Fibroblast of lung (primary cell): ENCODE results near the gene DYNLL2. TPM values are rescaled to one million over a fixed set of nuclear protein-coding genes. Genes with fewer than 3 reads are reported as not detected.

ENCODE experiments used
- DNase-seq, 2 donors: peaks; one replicate each; pipeline versions ENCODE4 v3.0.0 to v3.0.0-alpha.2; 2010; ENCODE audit warnings: low read depth in 2 of 2
- H2AFZ ChIP-seq: 2 replicates; pipeline ENCODE4 v1.5.1; 2012; ENCODE audit warnings: low read length, control low read depth, inconsistent platforms
- H3K27ac ChIP-seq: 2 replicates; pipeline ENCODE4 v1.5.1; 2011; ENCODE audit warnings: low read length, control low read depth; ENCODE audit not compliant: insufficient read depth
- H3K27me3 ChIP-seq: 2 replicates; pipeline ENCODE4 v1.5.1; 2011; ENCODE audit warnings: mild to moderate bottlenecking, low read length; ENCODE audit not compliant: control insufficient read depth, insufficient read depth
- H3K36me3 ChIP-seq: 2 replicates; pipeline ENCODE4 v1.5.1; 2011; ENCODE audit warnings: low read length; ENCODE audit not compliant: control insufficient read depth, insufficient read depth
- H3K4me1 ChIP-seq: 2 replicates; pipeline ENCODE4 v1.5.1; 2011; ENCODE audit warnings: low read length; ENCODE audit not compliant: control insufficient read depth, insufficient read depth; ENCODE audit errors: extremely low read depth
- H3K4me2 ChIP-seq: 2 replicates; pipeline ENCODE4 v1.5.1; 2011; ENCODE audit warnings: low read length, control low read depth; ENCODE audit not compliant: insufficient read depth; ENCODE audit errors: extremely low read depth
- H3K4me3 ChIP-seq, 4 experiments: fragments of 200-600 bp in 1 of 4; sonication (generic) in 1 of 4; replicated peaks in 1 of 4; 2 replicates each; pipeline ENCODE4 v1.5.1; 2011 to 2016; ENCODE audit warnings: low read length in 4 of 4, low read depth in 3 of 4, mild to moderate bottlenecking in 3 of 4, control low read depth in 2 of 4, inconsistent platforms in 1 of 4, mixed read lengths in 1 of 4; ENCODE audit not compliant: insufficient read depth in 1 of 4; ENCODE audit errors: control extremely low read depth in 1 of 4
- H3K79me2 ChIP-seq: 2 replicates; pipeline ENCODE4 v1.5.1; 2012; ENCODE audit warnings: mild to moderate bottlenecking, low read length, inconsistent platforms; ENCODE audit not compliant: control insufficient read depth, insufficient read depth
- H3K9ac ChIP-seq: 2 replicates; pipeline ENCODE4 v1.5.1; 2011; ENCODE audit warnings: mild to moderate bottlenecking, low read length, control low read depth; ENCODE audit not compliant: insufficient read depth
- H3K9me3 ChIP-seq: 2 replicates; pipeline ENCODE4 v1.5.1; 2012; ENCODE audit warnings: low read depth, low read length; ENCODE audit not compliant: control insufficient read depth, insufficient read depth
- H4K20me1 ChIP-seq: 2 replicates; pipeline ENCODE4 v1.5.1; 2011; ENCODE audit warnings: low read length; ENCODE audit not compliant: control insufficient read depth, insufficient read depth; ENCODE audit errors: extremely low read depth
- CTCF ChIP-seq, 2 donors: IDR thresholded peaks in 1 of 2; conservative IDR thresholded peaks in 1 of 2; 1 replicate in 1 of 2; 2 replicates in 1 of 2; pipeline ENCODE4 v1.5.1; 2011 to 2012; ENCODE audit warnings: low read length in 2 of 2, control low read depth in 1 of 2, inconsistent platforms in 1 of 2, low read depth in 1 of 2, mild to moderate bottlenecking in 1 of 2
- EZH2 ChIP-seq: IDR thresholded peaks from 2 replicates; pipeline ENCODE4 v1.5.1; 2012; ENCODE audit warnings: low read length, control low read depth, mild to moderate bottlenecking; ENCODE audit errors: missing control alignments
- polyA plus RNA-seq, 2 donors: library from polyadenylated mRNA; depleted of rRNA in 1 of 2; stranded (reverse) in 1 of 2; unstranded in 1 of 2; fragments of >200 nt; gene quantifications; 2 replicates each; pipeline ENCODE4 v1.2.1, GENCODE V29; 2011 to 2012; ENCODE audit warnings: missing spikeins in 1 of 2
- total RNA-seq: library from RNA; depleted of rRNA; stranded (reverse); fragments of >200 nt; gene quantifications from 2 replicates; pipeline ENCODE4 v1.2.1, GENCODE V29; 2014

The DYNLL2 gene
- total and polyA plus RNA-seq, 2 donors (not counting 1 experiment from before 2014, with no cell fraction given), result 17.1 to 32.9 TPM

- H3K27ac ChIP-seq, result no peak overlapping the region
- no peaks in the 10 kb centered on the region for H3K4me1 ChIP-seq
- DNase-seq, result no peak
- H3K9me3 ChIP-seq, result no peaks in the 10 kb centered on the region
- peaks cover 10% of the 10 kb centered on the region for H3K27me3 ChIP-seq
- no peaks in the 10 kb centered on the region for H3K36me3 ChIP-seq
- H2AFZ ChIP-seq, result no peak overlapping the region
- no peak overlapping the region for H3K4me3 ChIP-seq
- no peaks in the 10 kb centered on the region for H3K79me2 ChIP-seq
- H3K9ac ChIP-seq, result no peak overlapping the region
- H3K4me2 ChIP-seq, result no peak overlapping the region
- H4K20me1 ChIP-seq, result no peaks in the 10 kb centered on the region
- TF ChIP-seq EZH2 (no peak), CTCF (conservative IDR thresholded peaks at IDR 0.05 in 1 of 2, IDR thresholded peaks at IDR 0.05 in 1 of 2; ENCODE audit: low read depth in 1 of 2, low read length in 2 of 2) (no peak)
Observed at GRCh38 chr17:58050966-58051365, 32.3 kb upstream of the DYNLL2 start.

- DNase-seq, result no peak
- Histone ChIP-seq H3K27me3 (peaks cover 10% of the 10 kb centered on the region), H3K9me3 (no peaks in the 10 kb centered on the region), H4K20me1 (no peaks in the 10 kb centered on the region), H3K27ac (no peak overlapping the region), H3K9ac (no peak overlapping the region), H3K4me1 (no peaks in the 10 kb centered on the region), H3K4me3 (no peak overlapping the region), H3K4me2 (no peak overlapping the region), H3K36me3 (no peaks in the 10 kb centered on the region), H2AFZ (no peak overlapping the region), H3K79me2 (no peaks in the 10 kb centered on the region)
- no peak for TF ChIP-seq EZH2
- no peak for TF ChIP-seq CTCF (conservative IDR thresholded peaks at IDR 0.05 in 1 of 2, IDR thresholded peaks at IDR 0.05 in 1 of 2; ENCODE audit: low read depth in 1 of 2, low read length in 2 of 2)
Observed at GRCh38 chr17:58051468-58051867, 31.8 kb upstream of the DYNLL2 start.

- no peaks in the 10 kb centered on the region for H3K9me3 ChIP-seq
- H3K4me1 ChIP-seq, result no peaks in the 10 kb centered on the region
- H2AFZ ChIP-seq, result no peak overlapping the region
- H3K79me2 ChIP-seq, result no peaks in the 10 kb centered on the region
- H3K4me3 ChIP-seq, result no peak overlapping the region
- TF ChIP-seq CTCF (conservative IDR thresholded peaks at IDR 0.05 in 1 of 2, IDR thresholded peaks at IDR 0.05 in 1 of 2; ENCODE audit: low read depth in 1 of 2, low read length in 2 of 2) (no peak), EZH2 (no peak)
- H3K9ac ChIP-seq, result no peak overlapping the region
- H4K20me1 ChIP-seq, result no peaks in the 10 kb centered on the region
- H3K27me3 ChIP-seq, result peaks cover 10% of the 10 kb centered on the region
- no peak overlapping the region for H3K27ac ChIP-seq
- no peak for DNase-seq
- no peaks in the 10 kb centered on the region for H3K36me3 ChIP-seq
- no peak overlapping the region for H3K4me2 ChIP-seq
Observed at GRCh38 chr17:58052407-58052806, 30.8 kb upstream of the DYNLL2 start.
